SU-DHL-6 (cell line): Measurements from ENCODE around the gene TNP2.

ENCODE experiments used
- H2AFZ ChIP-seq: fragments of 200-600 bp; sonication (generic); 2 replicates; pipeline ENCODE4 v1.6.1; 2014; ENCODE audit warnings: low read depth, mild to moderate bottlenecking, moderate library complexity, mixed read lengths, antibody characterized with exemption, low read length; ENCODE audit not compliant: severe bottlenecking
- H3F3A ChIP-seq: fragments of 200-600 bp; shearing (Covaris generic); 2 replicates; pipeline ENCODE4 v1.6.0; 2016; ENCODE audit warnings: antibody characterized with exemption, mild to moderate bottlenecking; ENCODE audit not compliant: insufficient read depth
- H3K27ac ChIP-seq: fragments of 200-600 bp; sonication (generic); 2 replicates; pipeline ENCODE4 v1.5.1; 2016; ENCODE audit warnings: low read depth, mild to moderate bottlenecking, low read length, moderate library complexity, mixed read lengths
- H3K27me3 ChIP-seq: fragments of 200-600 bp; sonication (generic), shearing (Covaris generic); 2 replicates; pipeline ENCODE4 v1.6.0; 2014; ENCODE audit warnings: mild to moderate bottlenecking, low read length
- H3K36me3 ChIP-seq: fragments of 200-600 bp; sonication (generic); 2 replicates; pipeline ENCODE4 v1.6.1; 2014; ENCODE audit warnings: mild to moderate bottlenecking, low read length, mixed read lengths
- H3K4me2 ChIP-seq: fragments of 300-600, 200-600 bp; shearing (Covaris generic), sonication (generic); 2 replicates; pipeline ENCODE4 v1.6.0; 2014; ENCODE audit warnings: low read length, low read depth, mild to moderate bottlenecking; ENCODE audit not compliant: poor library complexity, severe bottlenecking
- H3K4me3 ChIP-seq: fragments of 200-600 bp; sonication (generic); 2 replicates; pipeline ENCODE4 v1.5.1; 2014; ENCODE audit warnings: antibody characterized with exemption, low read length, mild to moderate bottlenecking, mixed read lengths; ENCODE audit not compliant: insufficient read depth, poor library complexity, severe bottlenecking
- H3K79me2 ChIP-seq: fragments of 200-600 bp; sonication (generic); 2 replicates; pipeline ENCODE4 v1.6.1; 2014; ENCODE audit warnings: mild to moderate bottlenecking, low read length, moderate library complexity; ENCODE audit not compliant: insufficient read depth
- H3K9ac ChIP-seq: fragments of 200-600 bp; sonication (generic); 2 replicates; pipeline ENCODE4 v1.7.0; 2014; ENCODE audit warnings: mild to moderate bottlenecking, low read length
- H3K9me2 ChIP-seq: fragments of 200-600 bp; sonication (generic); replicated peaks from 2 replicates; pipeline ENCODE4 v1.6.1; 2014; ENCODE audit warnings: low read length; ENCODE audit not compliant: insufficient read depth
- H3K9me3 ChIP-seq: fragments of 200-600 bp; sonication (generic); 2 replicates; pipeline ENCODE4 v1.6.1; 2014; ENCODE audit warnings: low read length, mixed read lengths; ENCODE audit not compliant: insufficient read depth
- H4K20me1 ChIP-seq: fragments of 200-600 bp; sonication (generic); 2 replicates; pipeline ENCODE4 v1.6.1; 2014; ENCODE audit warnings: low read depth, mild to moderate bottlenecking, antibody characterized with exemption, low read length, moderate library complexity, mixed read lengths
- CTCF ChIP-seq: fragments of 200-600 bp; sonication (generic); IDR thresholded peaks from one replicate; pipeline ENCODE4 v1.5.1; 2017; ENCODE audit warnings: antibody characterized with exemption, mild to moderate bottlenecking, low read length, moderate library complexity; ENCODE audit not compliant: insufficient read depth, poor library complexity, severe bottlenecking
- EZH2phosphoT487 ChIP-seq: fragments of 200-600 bp; sonication (generic), shearing (Covaris generic); conservative IDR thresholded peaks from 2 replicates; pipeline ENCODE4 v1.6.1; 2018; ENCODE audit warnings: mild to moderate bottlenecking, antibody characterized with exemption, low read length, moderate library complexity, mixed read lengths

TNP2 gene

GRCh38 chr16:11249233-11250061, 19.7 kb downstream of the TNP2 start:
- Histone ChIP-seq H3K36me3 (no peaks in the 10 kb centered on the region), H3K4me3 (no peak overlapping the region), H2AFZ (no peak overlapping the region), H3K9ac (no peak overlapping the region), H3F3A (peaks cover 11% of the 10 kb centered on the region), H3K79me2 (no peaks in the 10 kb centered on the region), H3K4me2 (no peak overlapping the region), H3K9me3 (no peaks in the 10 kb centered on the region), H3K27me3 (no peaks in the 10 kb centered on the region), H3K9me2 (no peaks in the 10 kb centered on the region), H4K20me1 (no peaks in the 10 kb centered on the region), H3K27ac (no peak overlapping the region)
- TF ChIP-seq EZH2phosphoT487 (no peak), CTCF (no peak)

GRCh38 chr16:11248133-11248532, 21.0 kb downstream of the TNP2 start:
- no peaks in the 10 kb centered on the region for H3K36me3 ChIP-seq
- TF ChIP-seq CTCF (no peak), EZH2phosphoT487 (no peak)
- no peak overlapping the region for H3K4me2 ChIP-seq
- no peak overlapping the region for H3K9ac ChIP-seq
- no peaks in the 10 kb centered on the region for H3K9me3 ChIP-seq
- no peaks in the 10 kb centered on the region for H3K27me3 ChIP-seq
- no peaks in the 10 kb centered on the region for H3F3A ChIP-seq
- H3K27ac ChIP-seq: no peak overlapping the region
- no peak overlapping the region for H2AFZ ChIP-seq
- H3K4me3 ChIP-seq: no peak overlapping the region
- H4K20me1 ChIP-seq: no peaks in the 10 kb centered on the region
- H3K79me2 ChIP-seq: no peaks in the 10 kb centered on the region
- no peaks in the 10 kb centered on the region for H3K9me2 ChIP-seq

- TF ChIP-seq CTCF: no peak
- no peak for TF ChIP-seq EZH2phosphoT487
- no peak overlapping the region for H3K27ac ChIP-seq
- no peak overlapping the region for H3K4me3 ChIP-seq
- no peaks in the 10 kb centered on the region for H3K9me2 ChIP-seq
- H4K20me1 ChIP-seq: no peaks in the 10 kb centered on the region
- H3K4me2 ChIP-seq: no peak overlapping the region
- H3K27me3 ChIP-seq: no peaks in the 10 kb centered on the region
- no peaks in the 10 kb centered on the region for H3K9me3 ChIP-seq
- no peaks in the 10 kb centered on the region for H3K79me2 ChIP-seq
- H3F3A ChIP-seq: no peaks in the 10 kb centered on the region
- no peak overlapping the region for H2AFZ ChIP-seq
- H3K36me3 ChIP-seq: no peaks in the 10 kb centered on the region
- H3K9ac ChIP-seq: no peak overlapping the region
Measured at GRCh38 chr16:11245988-11246387, 23.1 kb downstream of the TNP2 start.
